HG03432 (cell line): Measurements from ENCODE around the gene CHCHD4.

Experiments used
- ATAC-seq: cut with Tn5 transposase; IDR thresholded peaks from one replicate; pipeline ENCODE4 v1.9.1; 2021; ENCODE audit warnings: mild to moderate bottlenecking, moderate library complexity; ENCODE audit not compliant: unreplicated experiment

The CHCHD4 gene

DNA sequence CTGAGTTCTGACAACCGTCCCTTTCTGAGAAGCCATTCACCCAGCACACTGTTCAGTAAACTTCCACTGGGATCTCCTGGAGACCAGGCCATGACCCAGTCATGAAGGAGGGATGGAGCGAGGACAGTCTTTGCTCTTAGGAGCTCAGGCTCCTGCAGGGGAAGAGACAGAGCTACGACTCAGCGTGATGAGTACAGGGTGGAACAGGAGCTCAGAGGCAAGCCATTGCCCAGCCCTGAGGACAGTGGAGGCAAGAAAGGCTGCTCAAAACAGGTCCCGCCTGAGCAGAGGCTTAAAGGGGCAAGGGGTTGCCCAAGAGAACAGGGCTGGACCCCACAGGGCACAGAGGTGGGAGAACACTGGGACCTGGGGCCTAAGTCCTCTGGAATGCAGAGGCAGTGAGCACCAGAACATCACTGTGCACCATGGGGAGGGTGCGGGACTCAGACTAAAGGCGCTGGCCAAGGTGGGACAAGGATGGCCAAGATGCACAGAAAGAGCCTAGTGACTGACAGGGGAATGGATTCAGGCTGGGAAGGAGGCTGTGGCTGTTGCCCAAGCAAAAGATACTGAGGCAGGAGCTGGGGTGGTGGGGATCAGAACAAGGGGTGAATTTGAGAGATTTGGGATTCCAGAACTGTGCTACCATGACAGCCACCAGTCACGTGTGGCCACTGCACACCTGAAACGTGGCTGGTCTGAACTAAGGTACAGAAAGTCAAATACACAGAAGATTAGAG lies 26.0 kb upstream of the CHCHD4 start:
- no peak for ATAC-seq

DNA sequence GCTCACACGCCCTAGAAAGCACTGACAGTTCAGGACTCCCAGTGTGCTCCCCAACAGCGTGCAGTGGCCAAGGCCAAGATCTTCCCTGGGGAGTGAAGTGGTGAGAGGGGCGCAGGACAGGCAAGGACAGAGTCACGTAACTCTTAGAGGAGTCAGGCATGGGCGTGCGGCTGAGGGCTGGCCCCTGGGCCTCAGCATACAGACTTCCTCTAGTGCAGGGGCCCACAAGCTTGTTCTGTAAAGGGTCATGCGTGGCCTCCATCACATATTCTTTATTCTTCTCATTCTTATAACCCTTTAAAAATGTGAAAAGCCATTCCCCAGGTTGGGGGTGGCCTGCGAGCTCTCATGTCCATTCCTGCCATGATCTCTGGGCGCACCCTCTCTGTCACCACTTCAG lies 25.4 kb upstream of the CHCHD4 start:
- ATAC-seq, result no peak

- ATAC-seq, result no peak
Measured at GRCh38 chr3:14148041-14148985, 23.6 kb upstream of the CHCHD4 start.

- ATAC-seq, result no peak
Measured at GRCh38 chr3:14147617-14148016, 22.9 kb upstream of the CHCHD4 start.

GRCh38 chr3:14147066-14147435 lies 22.4 kb upstream of the CHCHD4 start:
- no peak for ATAC-seq

GRCh38 chr3:14146381-14147065 lies 21.9 kb upstream of the CHCHD4 start:
- ATAC-seq, result no peak

DNA sequence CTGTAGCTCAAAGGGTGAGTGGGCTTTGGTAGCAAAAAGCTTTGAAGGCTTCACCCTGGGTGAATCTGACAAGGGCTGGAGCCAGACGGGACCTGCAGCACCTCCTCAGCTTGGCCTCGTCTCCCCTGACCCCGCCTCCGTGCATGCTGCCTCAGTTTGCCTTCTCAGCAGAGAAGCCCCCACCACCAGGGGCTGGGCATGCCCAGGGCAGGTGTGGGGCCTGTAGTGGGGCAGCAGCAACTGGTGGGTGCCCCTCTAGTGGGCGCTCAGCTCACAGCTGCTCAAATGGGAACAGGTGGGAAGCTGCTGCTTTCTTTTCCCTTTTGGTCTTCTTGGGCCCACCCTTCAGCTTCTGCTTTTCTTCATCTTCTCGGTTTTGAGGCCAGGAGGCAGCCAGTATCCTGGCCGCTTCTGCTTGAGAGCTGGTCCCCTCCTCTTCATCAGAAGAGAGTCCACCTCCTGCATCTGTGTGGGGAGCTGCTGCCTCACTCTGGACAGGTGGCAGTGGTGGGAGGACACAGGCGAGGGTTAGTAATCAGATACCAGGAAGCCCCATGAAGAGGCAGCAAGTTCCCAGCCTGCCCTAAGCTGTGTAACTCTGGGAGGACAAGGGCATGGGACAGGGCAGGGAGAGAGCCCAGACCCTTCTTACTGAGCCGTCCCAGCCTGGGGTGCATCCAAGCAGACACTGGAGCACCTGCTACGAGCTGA lies 21.2 kb upstream of the CHCHD4 start:
- ATAC-seq, result no peak

DNA sequence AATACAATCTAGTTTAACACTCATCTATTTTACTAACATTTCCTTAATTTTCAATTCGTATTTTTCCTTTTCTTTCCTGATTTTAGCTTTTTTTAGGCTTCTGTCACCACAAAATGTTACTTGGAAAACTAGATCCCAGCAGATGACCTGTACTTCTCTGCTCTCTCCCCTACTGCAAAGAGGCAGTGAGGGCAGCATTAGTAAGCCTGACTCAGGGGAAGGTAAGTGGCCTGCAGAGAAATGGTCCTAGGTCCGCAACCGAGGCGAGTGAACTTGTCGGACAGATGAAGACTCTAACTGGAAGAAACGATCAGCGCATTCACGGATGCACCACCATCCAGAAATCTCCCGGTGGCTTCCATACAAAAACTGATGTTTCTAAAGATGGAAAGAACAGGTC lies 20.6 kb upstream of the CHCHD4 start:
- ATAC-seq, result no peak

GRCh38 chr3:14144423-14145075 lies 19.9 kb upstream of the CHCHD4 start:
- ATAC-seq, result peak; percentile 96

DNA sequence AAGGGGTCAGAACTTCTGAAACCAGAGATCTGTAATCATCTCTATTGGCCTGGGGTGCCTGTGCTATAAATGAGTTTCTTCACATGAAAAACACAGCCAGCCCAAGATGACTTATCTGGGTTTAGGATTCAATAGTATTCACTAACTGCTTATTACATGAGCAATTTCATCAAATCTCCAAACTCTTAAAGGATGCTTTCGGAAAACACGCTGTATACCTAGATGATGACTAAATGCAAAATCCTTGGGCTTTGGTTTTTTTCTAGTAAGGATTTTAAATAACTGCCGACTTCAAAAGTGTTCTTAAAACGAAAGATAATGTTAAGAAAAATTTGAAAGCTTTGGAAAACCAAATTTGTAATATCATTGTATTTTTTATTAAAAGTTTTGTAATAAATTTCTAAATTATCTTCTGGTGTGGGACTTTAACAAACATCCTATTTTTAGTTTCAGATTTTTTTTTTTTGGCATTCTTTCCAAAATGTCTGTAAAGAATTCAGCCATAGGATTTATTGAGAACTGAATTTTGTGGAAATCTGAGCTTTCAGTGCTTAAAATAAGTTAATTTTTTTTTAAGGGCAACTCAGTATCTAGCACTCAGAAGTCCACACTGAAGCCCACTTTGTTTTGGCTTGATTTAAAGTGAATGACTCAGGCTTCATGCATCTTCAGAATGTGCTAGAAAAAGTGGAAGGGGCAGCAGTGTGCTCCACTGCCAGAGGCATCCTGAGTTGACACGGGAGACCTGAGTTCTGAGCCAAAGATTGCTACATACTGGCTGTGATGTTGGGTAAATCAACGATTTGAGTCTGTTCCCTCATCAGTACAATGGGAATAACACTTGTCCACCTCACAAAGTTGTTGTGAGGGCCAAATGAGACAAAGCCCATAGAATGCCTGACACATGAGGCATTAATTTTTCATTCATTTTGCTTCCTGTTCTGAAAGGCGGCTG lies 18.9 kb upstream of the CHCHD4 start:
- ATAC-seq, result no peak

- ATAC-seq, result no peak
Measured at GRCh38 chr3:14142567-14143270, 18.0 kb upstream of the CHCHD4 start.

GRCh38 chr3:14141602-14142341 lies 17.1 kb upstream of the CHCHD4 start:
- ATAC-seq, result no peak

GRCh38 chr3:14141144-14141543 lies 16.5 kb upstream of the CHCHD4 start:
- no peak for ATAC-seq

DNA sequence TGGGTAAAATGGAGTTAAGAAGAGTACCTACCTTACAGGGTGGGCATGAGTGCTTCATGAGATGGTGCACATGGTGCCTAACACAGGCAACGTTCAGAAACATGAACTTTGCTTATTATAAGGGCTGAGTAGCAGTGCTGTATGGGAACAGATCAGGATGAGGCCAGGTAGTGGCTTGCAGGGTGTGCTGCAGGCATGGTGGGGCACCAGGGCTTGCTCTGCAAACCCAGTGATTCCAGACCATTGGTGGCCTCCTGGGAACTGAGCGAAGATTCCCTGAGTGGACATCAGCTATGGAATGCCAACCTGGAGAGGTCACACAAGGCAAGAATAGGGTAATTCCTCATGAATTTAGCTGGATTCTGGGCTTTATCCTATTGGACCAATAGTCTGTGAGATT lies 16.0 kb upstream of the CHCHD4 start:
- ATAC-seq, result no peak

DNA sequence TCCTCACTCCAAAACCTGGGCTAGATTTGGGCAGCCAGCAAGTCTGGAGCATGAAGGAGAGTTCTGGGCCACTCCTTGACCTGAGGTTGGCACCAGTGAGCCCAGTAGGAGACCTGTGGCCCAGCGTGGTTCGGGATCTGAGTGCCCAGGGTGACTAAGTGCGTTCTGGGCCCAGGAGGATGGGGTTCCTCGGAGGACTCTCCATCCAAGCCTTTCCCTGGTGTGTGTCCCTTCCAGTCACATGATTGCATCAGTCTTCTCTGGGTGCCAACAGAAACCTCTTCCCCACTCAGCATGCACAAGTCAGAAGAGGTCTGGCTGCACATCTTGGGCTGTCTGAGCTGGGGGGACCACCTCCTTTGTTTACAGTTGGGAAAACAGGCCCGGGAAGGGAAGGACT lies 15.1 kb upstream of the CHCHD4 start:
- ATAC-seq, result no peak

DNA sequence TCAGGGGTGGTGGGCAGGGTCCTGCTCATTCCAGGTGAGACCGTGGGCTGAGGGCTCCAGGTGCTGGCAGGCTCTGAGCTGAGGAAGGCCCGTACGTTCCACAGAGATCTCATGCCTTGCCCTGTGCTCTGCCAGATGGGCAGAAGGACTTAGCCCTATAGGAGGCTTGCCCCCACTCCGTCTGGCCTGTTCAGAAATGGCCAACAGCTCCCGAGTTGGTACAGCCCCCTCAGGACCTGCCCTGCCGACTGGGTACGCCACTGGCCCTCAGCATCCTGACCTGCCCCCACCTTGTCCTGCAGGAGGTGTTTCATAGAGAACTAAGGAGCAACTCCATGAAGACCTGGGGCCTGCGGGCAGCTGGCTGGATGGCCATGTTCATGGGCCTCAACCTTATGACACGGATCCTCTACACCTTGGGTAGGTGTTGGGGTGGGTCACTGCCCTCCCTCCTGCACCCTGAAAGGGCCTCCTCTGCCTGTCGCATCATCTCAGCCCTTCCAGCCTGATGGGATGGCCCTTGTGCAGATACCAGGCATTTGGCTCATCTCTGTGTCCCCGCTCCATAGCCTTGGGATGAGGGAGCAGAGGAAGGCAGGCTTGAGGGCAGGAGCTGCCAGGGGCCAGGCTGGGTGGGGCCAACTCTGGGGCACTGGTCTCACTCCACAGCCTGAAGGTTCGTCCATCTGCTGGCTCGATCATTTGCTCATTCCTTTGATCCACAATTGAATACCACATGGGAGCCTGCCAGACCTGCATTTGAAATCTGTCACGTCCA lies 14.4 kb upstream of the CHCHD4 start:
- no peak for ATAC-seq
